ENCODE measurements around the gene HORMAD2.

HORMAD2 gene

GRCh38 chr22:30079952-30080533 lies at the start of gene HORMAD2:
Gene HORMAD2 (plus strand): TSS chr22:30080464. CDS start chr22:30093953, 13,489 bp downstream.
- TF ChIP-seq YY1 (IDR thresholded peaks at IDR 0.05; ENCODE audit: low read depth) (no peak), TEAD4 (IDR thresholded peaks at IDR 0.05) (no peak), CEBPB (IDR thresholded peaks at IDR 0.05) (no peak), NFIC (IDR thresholded peaks at IDR 0.05) (no peak), EGR1 (IDR thresholded peaks at IDR 0.05) (no peak), MAX (IDR thresholded peaks at IDR 0.05) (no peak), USF1 (IDR thresholded peaks at IDR 0.05) (no peak), EP300 (IDR thresholded peaks at IDR 0.05; ENCODE audit: borderline replicate concordance) (no peak), ZBTB7A (IDR thresholded peaks at IDR 0.05; ENCODE audit: low read depth) (no peak), CREB1 (IDR thresholded peaks at IDR 0.05; ENCODE audit: low read depth) (no peak), RAD21 (IDR thresholded peaks at IDR 0.05; ENCODE audit: low read depth) (no peak), REST (IDR thresholded peaks at IDR 0.05; ENCODE audit: low read depth) (no peak)

GRCh38 chr22:30031328-30031727 lies 48.9 kb upstream of the HORMAD2 start:
- TF ChIP-seq NFIC (IDR thresholded peaks at IDR 0.05) (no peak), ZBTB7A (IDR thresholded peaks at IDR 0.05; ENCODE audit: low read depth) (no peak), CREB1 (IDR thresholded peaks at IDR 0.05; ENCODE audit: low read depth) (no peak), MAX (IDR thresholded peaks at IDR 0.05) (no peak), TEAD4 (IDR thresholded peaks at IDR 0.05) (no peak), TAF1 (IDR thresholded peaks at IDR 0.05; ENCODE audit: low read depth) (no peak), RAD21 (IDR thresholded peaks at IDR 0.05; ENCODE audit: low read depth) (no peak), FOXM1 (IDR thresholded peaks at IDR 0.05; ENCODE audit: borderline replicate concordance, low read depth) (no peak), EGR1 (IDR thresholded peaks at IDR 0.05) (no peak), REST (IDR thresholded peaks at IDR 0.05; ENCODE audit: low read depth) (no peak), EP300 (IDR thresholded peaks at IDR 0.05; ENCODE audit: borderline replicate concordance) (no peak), YY1 (IDR thresholded peaks at IDR 0.05; ENCODE audit: low read depth) (no peak), USF1 (IDR thresholded peaks at IDR 0.05) (no peak), CEBPB (IDR thresholded peaks at IDR 0.05) (no peak), TCF12 (IDR thresholded peaks at IDR 0.05; ENCODE audit: low read depth) (no peak)

GRCh38 chr22:30031764-30032455 lies 48.4 kb upstream of the HORMAD2 start:
- TF ChIP-seq TEAD4 (IDR thresholded peaks at IDR 0.05) (no peak), USF1 (IDR thresholded peaks at IDR 0.05) (no peak), TCF12 (IDR thresholded peaks at IDR 0.05; ENCODE audit: low read depth) (no peak)

- TF ChIP-seq MAX (IDR thresholded peaks at IDR 0.05) (no peak), TEAD4 (IDR thresholded peaks at IDR 0.05) (no peak), CEBPB (IDR thresholded peaks at IDR 0.05) (no peak), USF1 (IDR thresholded peaks at IDR 0.05) (no peak), CREB1 (IDR thresholded peaks at IDR 0.05; ENCODE audit: low read depth) (no peak), YY1 (IDR thresholded peaks at IDR 0.05; ENCODE audit: low read depth) (no peak), EP300 (IDR thresholded peaks at IDR 0.05; ENCODE audit: borderline replicate concordance) (no peak), ZBTB7A (IDR thresholded peaks at IDR 0.05; ENCODE audit: low read depth) (no peak), TAF1 (IDR thresholded peaks at IDR 0.05; ENCODE audit: low read depth) (no peak), TCF12 (IDR thresholded peaks at IDR 0.05; ENCODE audit: low read depth) (no peak), FOXM1 (IDR thresholded peaks at IDR 0.05; ENCODE audit: borderline replicate concordance, low read depth) (no peak), EGR1 (IDR thresholded peaks at IDR 0.05) (no peak), NFIC (IDR thresholded peaks at IDR 0.05) (no peak), REST (IDR thresholded peaks at IDR 0.05; ENCODE audit: low read depth) (no peak), RAD21 (IDR thresholded peaks at IDR 0.05; ENCODE audit: low read depth) (no peak)
Measured at GRCh38 chr22:30033137-30033536, 47.1 kb upstream of the HORMAD2 start.
